Osteoblast (primary cell): ENCODE results near the gene ADAM21. TPM values are rescaled to one million over a fixed set of nuclear protein-coding genes. Genes with fewer than 3 reads are reported as not detected.
"Not testable (repeated sequence)": the region's sequence is repeated elsewhere in the genome, so short reads cannot be mapped to it uniquely, and the experiment has no call there.

ENCODE experiments used
- DNase-seq: peaks from one replicate; pipeline ENCODE4 v3.0.0; 2011; ENCODE audit warnings: low spot score, mixed read lengths; ENCODE audit not compliant: insufficient read length; ENCODE audit errors: missing footprints
- H2AFZ ChIP-seq: 2 replicates; pipeline ENCODE4 v1.6.0; 2011; ENCODE audit warnings: mild to moderate bottlenecking, low read length
- H3K27ac ChIP-seq: 2 replicates; pipeline ENCODE4 v1.5.1; 2011; ENCODE audit warnings: mild to moderate bottlenecking, low read depth, low read length, moderate library complexity
- H3K27me3 ChIP-seq: 2 replicates; pipeline ENCODE4 v1.6.0; 2012; ENCODE audit warnings: mild to moderate bottlenecking, control low read depth, inconsistent platforms, low read length, moderate library complexity; ENCODE audit not compliant: insufficient read depth
- H3K36me3 ChIP-seq: 2 replicates; pipeline ENCODE4 v1.5.1; 2011; ENCODE audit warnings: mild to moderate bottlenecking, low read length, control low read depth, moderate library complexity; ENCODE audit not compliant: insufficient read depth
- H3K4me1 ChIP-seq: 2 replicates; pipeline ENCODE4 v1.5.1; 2011; ENCODE audit warnings: mild to moderate bottlenecking, low read length, control low read depth, moderate library complexity; ENCODE audit not compliant: insufficient read depth
- H3K4me2 ChIP-seq: 2 replicates; pipeline ENCODE4 v1.6.0; 2011; ENCODE audit warnings: mild to moderate bottlenecking, low read length; ENCODE audit not compliant: insufficient read depth
- H3K4me3 ChIP-seq: fragments of 200-600 bp; sonication (generic); 3 replicates; pipeline ENCODE4 v1.5.1; 2012; ENCODE audit warnings: mild to moderate bottlenecking, low read length, inconsistent platforms; ENCODE audit not compliant: insufficient read depth
- H3K79me2 ChIP-seq: 2 replicates; pipeline ENCODE4 v1.6.0; 2012; ENCODE audit warnings: mild to moderate bottlenecking, low read length, control low read depth, inconsistent platforms; ENCODE audit not compliant: insufficient read depth
- H3K9me3 ChIP-seq: 2 replicates; pipeline ENCODE4 v1.5.1; 2011; ENCODE audit warnings: low read depth, low read length, control low read depth
- H4K20me1 ChIP-seq: 2 replicates; pipeline ENCODE4 v1.6.0; 2012; ENCODE audit warnings: mild to moderate bottlenecking, low read length, control low read depth; ENCODE audit not compliant: insufficient read depth
- CTCF ChIP-seq: IDR thresholded peaks from 2 replicates; pipeline ENCODE4 v1.5.1; 2011; ENCODE audit warnings: mild to moderate bottlenecking, low read depth, low read length, moderate library complexity; ENCODE audit errors: extremely low read depth
- total RNA-seq: library from RNA; depleted of rRNA; stranded (reverse); fragments of >200 nt; gene quantifications from 2 replicates; pipeline ENCODE4 v1.2.3, GENCODE V29; 2012

Gene ADAM21
- total RNA-seq, 1 donor: under 0.01 TPM

GRCh38 chr14:70416338-70416724 lies 35.6 kb upstream of the ADAM21 start:
- peaks cover 28% of the 10 kb centered on the region for H3K79me2 ChIP-seq

GRCh38 chr14:70416725-70417349 lies 35.1 kb upstream of the ADAM21 start, which contains the start of gene SYNJ2BP:
TSS of gene SYNJ2BP (minus strand) at chr14:70417090. CDS start at chr14:70416963, 127 bp downstream.
- H3K4me3 ChIP-seq: peak within 1 kb of the TSS; percentile 100
- H3K4me2 ChIP-seq: peak within 1 kb of the TSS; percentile 81
- H3K27ac ChIP-seq: peak within 1 kb of the TSS; percentile 79
- peak within 1 kb of the TSS; percentile 98 for H2AFZ ChIP-seq
- H3K36me3 ChIP-seq: no peaks in the 10 kb centered on the region
- peaks cover 10% of the 10 kb centered on the region for H3K4me1 ChIP-seq
- H3K9me3 ChIP-seq: no peaks in the 10 kb centered on the region
- TF ChIP-seq CTCF: no peak
- peaks cover 2% of the 10 kb centered on the region for H4K20me1 ChIP-seq
- peak; percentile 86 for DNase-seq
- H3K79me2 ChIP-seq: peaks cover 23% of the 10 kb centered on the region
- no peaks in the 10 kb centered on the region for H3K27me3 ChIP-seq

More at GRCh38 chr14:70416338-70416724, 35.6 kb upstream of the ADAM21 start:
- peak overlapping the region; percentile 81 for H3K4me2 ChIP-seq
- peaks cover 5% of the 10 kb centered on the region for H4K20me1 ChIP-seq
- H3K27me3 ChIP-seq: no peaks in the 10 kb centered on the region
- no peaks in the 10 kb centered on the region for H3K36me3 ChIP-seq
- H2AFZ ChIP-seq: peak overlapping the region; percentile 98
- H3K27ac ChIP-seq: peak overlapping the region; percentile 79
- no peak for TF ChIP-seq CTCF
- H3K4me1 ChIP-seq: peaks cover 10% of the 10 kb centered on the region
- H3K4me3 ChIP-seq: peak overlapping the region; percentile 100
- DNase-seq: no peak
- H3K9me3 ChIP-seq: no peaks in the 10 kb centered on the region

- H3K4me3 ChIP-seq, H3K36me3 ChIP-seq, DNase-seq, H3K4me1 ChIP-seq, H3K27me3 ChIP-seq, H3K27ac ChIP-seq, H2AFZ ChIP-seq, H3K9me3 ChIP-seq, H3K4me2 ChIP-seq, H4K20me1 ChIP-seq: not testable (repeated sequence)
- H3K79me2 ChIP-seq: peaks cover 16% of the 10 kb centered on the region
Measured at GRCh38 chr14:70419270-70419931, 32.6 kb upstream of the ADAM21 start.

GRCh38 chr14:70422538-70422937 lies 29.4 kb upstream of the ADAM21 start:
- no peaks in the 10 kb centered on the region for H3K9me3 ChIP-seq
- TF ChIP-seq CTCF: no peak
- no peaks in the 10 kb centered on the region for H3K79me2 ChIP-seq
- DNase-seq: no peak
- H3K4me2 ChIP-seq: no peak overlapping the region
- no peaks in the 10 kb centered on the region for H3K36me3 ChIP-seq
- H2AFZ ChIP-seq: no peak overlapping the region
- H4K20me1 ChIP-seq: no peaks in the 10 kb centered on the region
- H3K27me3 ChIP-seq: no peaks in the 10 kb centered on the region
- H3K4me3 ChIP-seq: no peak overlapping the region
- no peak overlapping the region for H3K27ac ChIP-seq
- no peaks in the 10 kb centered on the region for H3K4me1 ChIP-seq
